HEK293 (cell line): Measurements from ENCODE around the gene PIM3.

ENCODE experiments used
- ZFP3 ChIP-seq: fragments of 450-650 bp; formaldehyde crosslinking; IDR thresholded peaks from 2 replicates; pipeline ENCODE4 v1.5.1; 2016; ENCODE audit warnings: low read depth, missing biosample characterization, missing genetic modification characterization
- ZNF571 ChIP-seq: fragments of 450-650 bp; formaldehyde crosslinking; IDR thresholded peaks from 2 replicates; pipeline ENCODE4 v1.5.0; 2017; ENCODE audit warnings: missing biosample characterization, missing genetic modification characterization
- TF ChIP-seq, protein P1 (sequence below): fragments of 450-650 bp; formaldehyde crosslinking; IDR thresholded peaks from 2 replicates; pipeline ENCODE4 v1.5.1; 2016; ENCODE audit warnings: missing biosample characterization, missing genetic modification characterization
- TF ChIP-seq, protein P2 (sequence below): fragments of 450-650 bp; formaldehyde crosslinking; IDR thresholded peaks from 2 replicates; pipeline ENCODE4 v1.5.1; 2016; ENCODE audit warnings: missing biosample characterization, missing genetic modification characterization

DNA sequence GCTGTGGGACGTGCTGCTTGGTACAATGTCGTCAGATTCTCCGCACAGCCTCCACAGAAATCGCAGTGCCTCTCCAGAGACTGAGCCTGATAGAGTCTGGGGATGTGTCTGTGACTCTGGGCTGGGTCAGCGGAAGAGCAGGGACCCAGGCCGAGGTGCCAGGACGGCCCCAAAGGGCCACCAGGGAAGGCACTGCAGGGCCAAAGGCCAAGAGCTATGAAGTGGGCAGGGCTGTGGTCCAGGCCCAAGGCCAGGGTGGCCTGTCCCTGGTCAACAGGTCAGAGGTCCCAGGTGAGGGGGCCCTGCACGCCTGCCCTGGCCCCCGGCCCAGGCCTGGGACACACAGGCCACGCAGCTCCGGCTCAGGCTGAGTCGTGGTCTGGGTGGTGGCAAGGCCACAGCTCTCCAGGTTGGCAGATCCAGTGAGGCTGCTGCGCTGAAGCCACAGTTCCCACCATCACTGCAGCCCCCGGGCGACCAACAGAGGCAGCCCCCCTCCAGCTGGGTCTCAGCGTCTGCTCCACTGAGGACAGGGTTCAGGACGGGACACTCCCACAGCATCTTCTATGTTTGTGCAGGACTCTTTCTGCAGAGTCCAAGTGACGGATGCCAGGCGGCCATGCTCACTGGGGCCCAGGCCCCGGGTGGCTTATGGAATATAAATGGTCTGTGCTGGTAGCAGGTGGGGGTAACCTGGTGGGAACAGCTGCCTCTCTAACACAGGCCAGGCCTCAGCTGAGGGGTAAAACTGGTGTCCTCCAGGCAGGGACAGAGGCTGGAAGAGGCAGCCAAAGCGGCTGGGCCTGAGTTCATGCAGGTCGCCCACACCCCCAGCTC lies 4.8 kb upstream of the PIM3 start:
- TF ChIP-seq, protein P1, sequence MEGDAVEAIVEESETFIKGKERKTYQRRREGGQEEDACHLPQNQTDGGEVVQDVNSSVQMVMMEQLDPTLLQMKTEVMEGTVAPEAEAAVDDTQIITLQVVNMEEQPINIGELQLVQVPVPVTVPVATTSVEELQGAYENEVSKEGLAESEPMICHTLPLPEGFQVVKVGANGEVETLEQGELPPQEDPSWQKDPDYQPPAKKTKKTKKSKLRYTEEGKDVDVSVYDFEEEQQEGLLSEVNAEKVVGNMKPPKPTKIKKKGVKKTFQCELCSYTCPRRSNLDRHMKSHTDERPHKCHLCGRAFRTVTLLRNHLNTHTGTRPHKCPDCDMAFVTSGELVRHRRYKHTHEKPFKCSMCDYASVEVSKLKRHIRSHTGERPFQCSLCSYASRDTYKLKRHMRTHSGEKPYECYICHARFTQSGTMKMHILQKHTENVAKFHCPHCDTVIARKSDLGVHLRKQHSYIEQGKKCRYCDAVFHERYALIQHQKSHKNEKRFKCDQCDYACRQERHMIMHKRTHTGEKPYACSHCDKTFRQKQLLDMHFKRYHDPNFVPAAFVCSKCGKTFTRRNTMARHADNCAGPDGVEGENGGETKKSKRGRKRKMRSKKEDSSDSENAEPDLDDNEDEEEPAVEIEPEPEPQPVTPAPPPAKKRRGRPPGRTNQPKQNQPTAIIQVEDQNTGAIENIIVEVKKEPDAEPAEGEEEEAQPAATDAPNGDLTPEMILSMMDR (tag by site-specific recombination) = no peak
- TF ChIP-seq ZFP3 (tag by site-specific recombination) (no peak), ZNF571 (tag by site-specific recombination) (no peak)
- TF ChIP-seq, protein P2, sequence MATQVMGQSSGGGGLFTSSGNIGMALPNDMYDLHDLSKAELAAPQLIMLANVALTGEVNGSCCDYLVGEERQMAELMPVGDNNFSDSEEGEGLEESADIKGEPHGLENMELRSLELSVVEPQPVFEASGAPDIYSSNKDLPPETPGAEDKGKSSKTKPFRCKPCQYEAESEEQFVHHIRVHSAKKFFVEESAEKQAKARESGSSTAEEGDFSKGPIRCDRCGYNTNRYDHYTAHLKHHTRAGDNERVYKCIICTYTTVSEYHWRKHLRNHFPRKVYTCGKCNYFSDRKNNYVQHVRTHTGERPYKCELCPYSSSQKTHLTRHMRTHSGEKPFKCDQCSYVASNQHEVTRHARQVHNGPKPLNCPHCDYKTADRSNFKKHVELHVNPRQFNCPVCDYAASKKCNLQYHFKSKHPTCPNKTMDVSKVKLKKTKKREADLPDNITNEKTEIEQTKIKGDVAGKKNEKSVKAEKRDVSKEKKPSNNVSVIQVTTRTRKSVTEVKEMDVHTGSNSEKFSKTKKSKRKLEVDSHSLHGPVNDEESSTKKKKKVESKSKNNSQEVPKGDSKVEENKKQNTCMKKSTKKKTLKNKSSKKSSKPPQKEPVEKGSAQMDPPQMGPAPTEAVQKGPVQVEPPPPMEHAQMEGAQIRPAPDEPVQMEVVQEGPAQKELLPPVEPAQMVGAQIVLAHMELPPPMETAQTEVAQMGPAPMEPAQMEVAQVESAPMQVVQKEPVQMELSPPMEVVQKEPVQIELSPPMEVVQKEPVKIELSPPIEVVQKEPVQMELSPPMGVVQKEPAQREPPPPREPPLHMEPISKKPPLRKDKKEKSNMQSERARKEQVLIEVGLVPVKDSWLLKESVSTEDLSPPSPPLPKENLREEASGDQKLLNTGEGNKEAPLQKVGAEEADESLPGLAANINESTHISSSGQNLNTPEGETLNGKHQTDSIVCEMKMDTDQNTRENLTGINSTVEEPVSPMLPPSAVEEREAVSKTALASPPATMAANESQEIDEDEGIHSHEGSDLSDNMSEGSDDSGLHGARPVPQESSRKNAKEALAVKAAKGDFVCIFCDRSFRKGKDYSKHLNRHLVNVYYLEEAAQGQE (tag by site-specific recombination) = no peak
